ENCODE results near the gene RAB27B.

GRCh38 chr18:54882318-54882717, 54.0 kb downstream of the RAB27B start:
- TF ChIP-seq, protein P1, sequence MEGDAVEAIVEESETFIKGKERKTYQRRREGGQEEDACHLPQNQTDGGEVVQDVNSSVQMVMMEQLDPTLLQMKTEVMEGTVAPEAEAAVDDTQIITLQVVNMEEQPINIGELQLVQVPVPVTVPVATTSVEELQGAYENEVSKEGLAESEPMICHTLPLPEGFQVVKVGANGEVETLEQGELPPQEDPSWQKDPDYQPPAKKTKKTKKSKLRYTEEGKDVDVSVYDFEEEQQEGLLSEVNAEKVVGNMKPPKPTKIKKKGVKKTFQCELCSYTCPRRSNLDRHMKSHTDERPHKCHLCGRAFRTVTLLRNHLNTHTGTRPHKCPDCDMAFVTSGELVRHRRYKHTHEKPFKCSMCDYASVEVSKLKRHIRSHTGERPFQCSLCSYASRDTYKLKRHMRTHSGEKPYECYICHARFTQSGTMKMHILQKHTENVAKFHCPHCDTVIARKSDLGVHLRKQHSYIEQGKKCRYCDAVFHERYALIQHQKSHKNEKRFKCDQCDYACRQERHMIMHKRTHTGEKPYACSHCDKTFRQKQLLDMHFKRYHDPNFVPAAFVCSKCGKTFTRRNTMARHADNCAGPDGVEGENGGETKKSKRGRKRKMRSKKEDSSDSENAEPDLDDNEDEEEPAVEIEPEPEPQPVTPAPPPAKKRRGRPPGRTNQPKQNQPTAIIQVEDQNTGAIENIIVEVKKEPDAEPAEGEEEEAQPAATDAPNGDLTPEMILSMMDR (conservative IDR thresholded peaks at IDR 0.05), result no peak
- TF ChIP-seq EZH2 (IDR thresholded peaks at IDR 0.05; ENCODE audit: low read depth), result no peak

Measured in PC-9 (cell line).